Neural progenitor cell (in vitro differentiated cells): Measurements from ENCODE around the gene E2F6.

ENCODE experiments used
- EZH2 ChIP-seq: fragments of 200-600 bp; sonication (generic); IDR thresholded peaks from 2 replicates; pipeline ENCODE4 v1.6.1; 2017; ENCODE audit warnings: antibody characterized with exemption, mild to moderate bottlenecking, moderate library complexity
- EZH2phosphoT487 ChIP-seq: fragments of 200-600 bp; sonication (generic); IDR thresholded peaks from 2 replicates; pipeline ENCODE4 v1.6.1; 2017; ENCODE audit warnings: antibody characterized with exemption
- TF ChIP-seq, protein P1 (sequence below): fragments of 200-600 bp; sonication (generic); IDR thresholded peaks from 2 replicates; pipeline ENCODE4 v1.5.1; 2017; ENCODE audit warnings: antibody characterized with exemption, mild to moderate bottlenecking

DNA sequence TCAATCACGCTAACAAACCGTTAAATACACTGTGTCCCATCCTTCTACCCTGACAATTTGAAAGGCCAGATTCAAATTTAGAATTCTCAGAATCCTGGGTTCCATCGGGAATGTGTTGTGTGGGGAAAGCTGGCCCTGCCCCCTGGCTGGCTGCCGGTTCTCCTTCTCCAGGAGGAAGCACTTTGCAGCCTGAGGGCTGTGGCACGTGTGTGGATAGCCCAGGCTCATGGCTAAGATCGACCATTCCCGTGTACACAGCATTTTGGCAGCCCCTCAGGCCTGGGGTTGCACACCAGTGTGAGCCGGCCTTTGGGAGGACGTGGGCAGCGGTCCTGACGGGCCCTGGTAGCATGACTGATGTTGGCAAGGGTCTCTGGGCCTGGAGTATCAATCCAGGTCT, 70.6 kb downstream of the E2F6 start:
- TF ChIP-seq, protein P1, sequence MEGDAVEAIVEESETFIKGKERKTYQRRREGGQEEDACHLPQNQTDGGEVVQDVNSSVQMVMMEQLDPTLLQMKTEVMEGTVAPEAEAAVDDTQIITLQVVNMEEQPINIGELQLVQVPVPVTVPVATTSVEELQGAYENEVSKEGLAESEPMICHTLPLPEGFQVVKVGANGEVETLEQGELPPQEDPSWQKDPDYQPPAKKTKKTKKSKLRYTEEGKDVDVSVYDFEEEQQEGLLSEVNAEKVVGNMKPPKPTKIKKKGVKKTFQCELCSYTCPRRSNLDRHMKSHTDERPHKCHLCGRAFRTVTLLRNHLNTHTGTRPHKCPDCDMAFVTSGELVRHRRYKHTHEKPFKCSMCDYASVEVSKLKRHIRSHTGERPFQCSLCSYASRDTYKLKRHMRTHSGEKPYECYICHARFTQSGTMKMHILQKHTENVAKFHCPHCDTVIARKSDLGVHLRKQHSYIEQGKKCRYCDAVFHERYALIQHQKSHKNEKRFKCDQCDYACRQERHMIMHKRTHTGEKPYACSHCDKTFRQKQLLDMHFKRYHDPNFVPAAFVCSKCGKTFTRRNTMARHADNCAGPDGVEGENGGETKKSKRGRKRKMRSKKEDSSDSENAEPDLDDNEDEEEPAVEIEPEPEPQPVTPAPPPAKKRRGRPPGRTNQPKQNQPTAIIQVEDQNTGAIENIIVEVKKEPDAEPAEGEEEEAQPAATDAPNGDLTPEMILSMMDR, result no peak
- TF ChIP-seq EZH2 (no peak), EZH2phosphoT487 (no peak)
